ENCODE measurements around the gene OLFML1. TPM values are rescaled to one million over a fixed set of nuclear protein-coding genes. Genes with fewer than 3 reads are reported as not detected.
A peak's percentile ranks its signal among the peaks of the same experiment; 100 is the strongest.

Gene OLFML1
- 1 to 10 TPM in 1 of 2 donors, under 1 TPM in 1; 0.49 to 1.2 TPM for polyA plus RNA-seq

- Histone ChIP-seq H3K9me3 (ENCODE audit: control insufficient read depth in 2 of 2, insufficient read depth in 1 of 2, low read depth in 1 of 2, low read length in 1 of 2) (no peaks in the 10 kb centered on the region), H3K27ac (ENCODE audit: low read depth in 2 of 2, low read length in 1 of 2) (peak within 1 kb of the TSS in 1 of 2 donors; percentile 11), H3K36me3 (ENCODE audit: control insufficient read depth in 2 of 2, insufficient read depth in 2 of 2, low read length in 1 of 2) (no peaks in the 10 kb centered on the region), H3K4me1 (ENCODE audit: control insufficient read depth in 2 of 2, insufficient read depth in 2 of 2, low read length in 1 of 2) (no peaks in the 10 kb centered on the region), H3K4me3 (ENCODE audit: low read depth in 1 of 2, low read length in 2 of 2) (peak within 1 kb of the TSS in 1 of 2 donors; percentile 26), H3K27me3 (ENCODE audit: control insufficient read depth in 1 of 2, insufficient read depth in 2 of 2, low read length in 2 of 2) (no peaks in the 10 kb centered on the region)
- WGBS, 2 donors, result 61 to 64% methylated on average over 15 of the region's 15 CpGs
These were observed at the start of gene OLFML1 for GRCh38 chr11:7485186-7486097. Gene OLFML1 (plus strand): TSS chr11:7485506. CDS start chr11:7485876, 370 bp downstream.

DNA sequence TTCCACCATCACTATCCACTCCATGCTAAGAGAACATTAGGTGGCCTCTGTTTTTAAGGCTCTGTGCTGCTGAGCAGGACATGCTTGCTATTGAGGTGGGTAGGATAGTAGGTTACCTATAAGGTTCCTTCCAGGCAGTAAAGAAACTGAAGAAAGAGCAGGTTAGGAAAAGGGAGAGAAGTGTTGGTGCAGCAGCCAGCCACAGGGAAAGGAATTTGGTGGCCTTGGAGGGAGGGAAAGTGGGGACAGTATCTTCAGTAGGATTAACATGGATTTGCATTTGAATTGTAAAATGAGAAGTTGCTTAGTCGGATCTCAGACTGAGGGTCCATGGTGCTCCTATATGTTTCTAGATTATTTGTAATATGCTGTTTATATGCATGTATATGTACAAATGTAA, 49.2 kb upstream of the OLFML1 start:
- Histone ChIP-seq H3K9me3 (ENCODE audit: control insufficient read depth in 2 of 2, insufficient read depth in 1 of 2, low read depth in 1 of 2, low read length in 1 of 2) (no peaks in the 10 kb centered on the region), H3K27ac (ENCODE audit: low read depth in 2 of 2, low read length in 1 of 2) (no peak overlapping the region), H3K27me3 (ENCODE audit: control insufficient read depth in 1 of 2, insufficient read depth in 2 of 2, low read length in 2 of 2) (no peaks in the 10 kb centered on the region), H3K4me1 (ENCODE audit: control insufficient read depth in 2 of 2, insufficient read depth in 2 of 2, low read length in 1 of 2) (no peaks in the 10 kb centered on the region), H3K4me3 (ENCODE audit: low read depth in 1 of 2, low read length in 2 of 2) (no peak overlapping the region), H3K36me3 (ENCODE audit: control insufficient read depth in 2 of 2, insufficient read depth in 2 of 2, low read length in 1 of 2) (no peaks in the 10 kb centered on the region)
- 76 to 77% methylated on average over 1 of the region's 1 CpG for whole genome bisulfite sequencing, 2 donors

- WGBS, 2 donors, result 39 to 43% methylated on average over 5 of the region's 5 CpGs
- no peak overlapping the region for H3K4me3 ChIP-seq (ENCODE audit: low read depth in 1 of 2, low read length in 2 of 2)
- no peaks in the 10 kb centered on the region for H3K4me1 ChIP-seq (ENCODE audit: control insufficient read depth in 2 of 2, insufficient read depth in 2 of 2, low read length in 1 of 2)
- no peak overlapping the region for H3K27ac ChIP-seq (ENCODE audit: low read depth in 2 of 2, low read length in 1 of 2)
- no peaks in the 10 kb centered on the region for H3K9me3 ChIP-seq (ENCODE audit: control insufficient read depth in 2 of 2, insufficient read depth in 1 of 2, low read depth in 1 of 2, low read length in 1 of 2)
- no peaks in the 10 kb centered on the region for H3K36me3 ChIP-seq (ENCODE audit: control insufficient read depth in 2 of 2, insufficient read depth in 2 of 2, low read length in 1 of 2)
- no peaks in the 10 kb centered on the region for H3K27me3 ChIP-seq (ENCODE audit: control insufficient read depth in 1 of 2, insufficient read depth in 2 of 2, low read length in 2 of 2)
These were observed 48.6 kb upstream of the OLFML1 start for GRCh38 chr11:7436657-7437056.

DNA sequence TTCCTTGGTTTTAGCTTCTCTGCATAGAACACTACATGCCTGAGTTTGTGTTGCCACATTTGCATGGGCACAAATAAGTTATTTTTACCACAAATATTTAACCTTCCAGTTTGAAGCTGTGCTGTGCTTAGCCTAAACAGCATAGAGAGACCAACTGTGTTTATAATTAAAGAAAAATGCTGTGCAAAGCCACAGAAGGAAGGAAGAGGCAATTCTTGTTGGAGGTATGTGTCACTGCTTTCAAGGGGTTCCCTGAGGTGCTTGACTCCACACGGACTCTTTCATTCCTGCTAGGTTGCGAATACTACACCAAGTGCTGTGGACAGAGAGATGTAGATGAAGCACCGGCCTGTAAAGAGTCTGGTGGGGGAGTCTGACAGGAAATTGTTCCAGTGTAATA, 47.6 kb upstream of the OLFML1 start:
- no peaks in the 10 kb centered on the region for H3K36me3 ChIP-seq (ENCODE audit: control insufficient read depth in 2 of 2, insufficient read depth in 2 of 2, low read length in 1 of 2)
- H3K4me3 ChIP-seq (ENCODE audit: low read depth in 1 of 2, low read length in 2 of 2), result no peak overlapping the region
- H3K4me1 ChIP-seq (ENCODE audit: control insufficient read depth in 2 of 2, insufficient read depth in 2 of 2, low read length in 1 of 2), result no peaks in the 10 kb centered on the region
- 88 to 89% methylated on average over 3 of the region's 3 CpGs for WGBS, 2 donors
- no peaks in the 10 kb centered on the region for H3K27me3 ChIP-seq (ENCODE audit: control insufficient read depth in 1 of 2, insufficient read depth in 2 of 2, low read length in 2 of 2)
- H3K27ac ChIP-seq (ENCODE audit: low read depth in 2 of 2, low read length in 1 of 2), result no peak overlapping the region
- H3K9me3 ChIP-seq (ENCODE audit: control insufficient read depth in 2 of 2, insufficient read depth in 1 of 2, low read depth in 1 of 2, low read length in 1 of 2), result no peaks in the 10 kb centered on the region

DNA sequence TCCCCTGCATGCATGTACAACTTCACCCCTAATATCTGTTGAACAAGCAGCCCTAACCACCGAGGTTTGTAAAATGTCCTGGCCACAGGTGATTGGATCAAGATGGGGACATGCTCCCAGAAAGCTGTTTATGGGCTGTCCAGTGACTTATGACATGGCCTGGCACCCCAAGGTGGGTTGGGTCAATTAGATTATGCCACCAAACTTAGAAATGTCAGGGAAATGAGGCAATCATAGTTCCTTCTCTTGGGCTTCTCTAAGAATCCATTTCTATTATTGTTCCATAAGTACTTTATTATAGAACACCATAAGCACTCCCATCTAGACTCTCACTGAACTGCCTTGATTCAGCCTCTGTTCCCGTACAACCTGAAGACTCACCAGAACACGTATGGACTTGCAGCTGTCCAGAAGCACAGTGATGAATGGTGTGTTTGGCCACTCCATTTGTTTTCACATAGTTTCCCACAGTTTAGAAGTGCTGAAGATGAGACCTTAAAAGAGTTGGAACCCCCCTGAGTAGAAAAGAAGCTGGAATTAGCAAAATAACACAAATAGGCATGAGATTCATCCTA, 45.5 kb upstream of the OLFML1 start:
- Histone ChIP-seq H3K9me3 (ENCODE audit: control insufficient read depth in 2 of 2, insufficient read depth in 1 of 2, low read depth in 1 of 2, low read length in 1 of 2) (no peaks in the 10 kb centered on the region), H3K36me3 (ENCODE audit: control insufficient read depth in 2 of 2, insufficient read depth in 2 of 2, low read length in 1 of 2) (no peaks in the 10 kb centered on the region), H3K27ac (ENCODE audit: low read depth in 2 of 2, low read length in 1 of 2) (no peak overlapping the region), H3K4me3 (ENCODE audit: low read depth in 1 of 2, low read length in 2 of 2) (no peak overlapping the region), H3K27me3 (ENCODE audit: control insufficient read depth in 1 of 2, insufficient read depth in 2 of 2, low read length in 2 of 2) (no peaks in the 10 kb centered on the region), H3K4me1 (ENCODE audit: control insufficient read depth in 2 of 2, insufficient read depth in 2 of 2, low read length in 1 of 2) (no peaks in the 10 kb centered on the region)
- 73 to 77% methylated on average over 3 of the region's 3 CpGs for WGBS, 2 donors

- Histone ChIP-seq H3K27ac (ENCODE audit: low read depth in 2 of 2, low read length in 1 of 2) (no peak overlapping the region), H3K4me3 (ENCODE audit: low read depth in 1 of 2, low read length in 2 of 2) (no peak overlapping the region), H3K36me3 (ENCODE audit: control insufficient read depth in 2 of 2, insufficient read depth in 2 of 2, low read length in 1 of 2) (no peaks in the 10 kb centered on the region), H3K4me1 (ENCODE audit: control insufficient read depth in 2 of 2, insufficient read depth in 2 of 2, low read length in 1 of 2) (no peaks in the 10 kb centered on the region), H3K9me3 (ENCODE audit: control insufficient read depth in 2 of 2, insufficient read depth in 1 of 2, low read depth in 1 of 2, low read length in 1 of 2) (no peaks in the 10 kb centered on the region), H3K27me3 (ENCODE audit: control insufficient read depth in 1 of 2, insufficient read depth in 2 of 2, low read length in 2 of 2) (no peaks in the 10 kb centered on the region)
- 33% methylated on average over 6 of the region's 6 CpGs for WGBS, 2 donors
These were observed 42.6 kb upstream of the OLFML1 start for GRCh38 chr11:7442588-7443215.

DNA sequence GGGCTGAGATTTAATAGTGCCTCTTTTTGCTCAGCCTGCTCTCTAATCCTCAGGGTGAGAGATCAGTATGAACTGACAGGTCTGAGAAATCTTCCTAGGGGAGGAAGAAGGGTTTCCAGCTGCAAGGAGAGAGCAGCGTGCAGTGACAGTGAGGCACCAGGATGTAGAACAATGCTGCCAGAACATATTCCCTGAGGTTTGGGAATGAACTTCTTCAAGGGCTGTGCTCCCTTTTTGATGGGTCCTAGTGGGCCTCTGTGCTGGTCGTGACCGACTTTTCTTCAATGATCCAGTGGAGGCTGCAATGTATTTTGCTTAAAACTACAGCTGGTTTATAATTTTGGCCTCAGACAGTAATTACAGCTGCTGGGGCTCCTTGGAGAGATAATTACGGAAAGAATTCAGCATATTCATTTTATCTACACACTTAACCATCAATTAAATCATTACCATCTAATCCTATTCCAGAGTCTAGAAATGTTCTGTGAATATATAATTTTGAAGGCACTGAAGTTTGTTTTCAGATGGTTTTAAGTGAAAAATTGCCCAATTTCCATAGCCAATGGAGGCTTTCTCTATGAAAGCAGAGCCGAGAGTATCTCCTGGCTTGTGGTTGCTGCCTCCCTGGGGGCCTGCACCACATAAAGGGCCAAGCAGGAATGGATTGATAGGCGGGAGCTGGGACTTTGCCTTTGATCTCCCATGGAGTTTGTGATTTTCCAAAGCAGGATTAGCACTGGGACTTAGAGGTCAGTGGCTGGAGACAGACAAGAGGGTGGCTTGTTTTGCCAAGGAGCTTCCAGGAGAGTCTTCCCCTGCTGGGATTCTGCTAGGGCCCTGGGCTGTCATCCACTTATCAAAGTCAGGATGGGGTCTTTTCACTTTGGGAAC, 41.0 kb upstream of the OLFML1 start:
- 72 to 74% methylated on average over 6 of the region's 6 CpGs for WGBS, 2 donors
- Histone ChIP-seq H3K27ac (ENCODE audit: low read depth in 2 of 2, low read length in 1 of 2) (no peak overlapping the region), H3K4me1 (ENCODE audit: control insufficient read depth in 2 of 2, insufficient read depth in 2 of 2, low read length in 1 of 2) (no peaks in the 10 kb centered on the region), H3K4me3 (ENCODE audit: low read depth in 1 of 2, low read length in 2 of 2) (no peak overlapping the region), H3K36me3 (ENCODE audit: control insufficient read depth in 2 of 2, insufficient read depth in 2 of 2, low read length in 1 of 2) (no peaks in the 10 kb centered on the region), H3K27me3 (ENCODE audit: control insufficient read depth in 1 of 2, insufficient read depth in 2 of 2, low read length in 2 of 2) (no peaks in the 10 kb centered on the region), H3K9me3 (ENCODE audit: control insufficient read depth in 2 of 2, insufficient read depth in 1 of 2, low read depth in 1 of 2, low read length in 1 of 2) (no peaks in the 10 kb centered on the region)

GRCh38 chr11:7445564-7445963, 39.7 kb upstream of the OLFML1 start:
- WGBS, 2 donors, result 85 to 87% methylated on average over 5 of the region's 5 CpGs

GRCh38 chr11:7448201-7448600, 37.1 kb upstream of the OLFML1 start:
- no peaks in the 10 kb centered on the region for H3K4me1 ChIP-seq (ENCODE audit: control insufficient read depth in 2 of 2, insufficient read depth in 2 of 2, low read length in 1 of 2)
- H3K27me3 ChIP-seq (ENCODE audit: control insufficient read depth in 1 of 2, insufficient read depth in 2 of 2, low read length in 2 of 2), result no peaks in the 10 kb centered on the region
- no peak overlapping the region for H3K4me3 ChIP-seq (ENCODE audit: low read depth in 1 of 2, low read length in 2 of 2)
- no peak overlapping the region for H3K27ac ChIP-seq (ENCODE audit: low read depth in 2 of 2, low read length in 1 of 2)
- 93 to 96% methylated on average over 12 of the region's 12 CpGs for WGBS, 2 donors
- no peaks in the 10 kb centered on the region for H3K9me3 ChIP-seq (ENCODE audit: control insufficient read depth in 2 of 2, insufficient read depth in 1 of 2, low read depth in 1 of 2, low read length in 1 of 2)
- no peaks in the 10 kb centered on the region for H3K36me3 ChIP-seq (ENCODE audit: control insufficient read depth in 2 of 2, insufficient read depth in 2 of 2, low read length in 1 of 2)

More at GRCh38 chr11:7445564-7445963, 39.7 kb upstream of the OLFML1 start:
- Histone ChIP-seq H3K4me3 (ENCODE audit: low read depth in 1 of 2, low read length in 2 of 2) (no peak overlapping the region), H3K9me3 (ENCODE audit: control insufficient read depth in 2 of 2, insufficient read depth in 1 of 2, low read depth in 1 of 2, low read length in 1 of 2) (no peaks in the 10 kb centered on the region), H3K27ac (ENCODE audit: low read depth in 2 of 2, low read length in 1 of 2) (no peak overlapping the region), H3K4me1 (ENCODE audit: control insufficient read depth in 2 of 2, insufficient read depth in 2 of 2, low read length in 1 of 2) (no peaks in the 10 kb centered on the region), H3K27me3 (ENCODE audit: control insufficient read depth in 1 of 2, insufficient read depth in 2 of 2, low read length in 2 of 2) (no peaks in the 10 kb centered on the region), H3K36me3 (ENCODE audit: control insufficient read depth in 2 of 2, insufficient read depth in 2 of 2, low read length in 1 of 2) (no peaks in the 10 kb centered on the region)

All from esophagus (tissue), 2 donors.